PFSK-1 (cell line): ENCODE measurements around the gene SLC35D3.

Experiments
- POLR2AphosphoS5 ChIP-seq: IDR thresholded peaks from 2 replicates; pipeline ENCODE4 v1.6.1; 2012; ENCODE audit warnings: low read depth, mild to moderate bottlenecking, control low read depth, low read length, moderate library complexity
- REST ChIP-seq, 2 experiments: IDR thresholded peaks; 2 replicates each; pipeline versions ENCODE4 v1.6.1 to v1.8.0; 2011 to 2012; ENCODE audit warnings: low read depth in 2 of 2, low read length in 2 of 2, control low read depth in 1 of 2, inconsistent platforms in 1 of 2, mild to moderate bottlenecking in 1 of 2, moderate library complexity in 1 of 2; ENCODE audit not compliant: insufficient read depth in 1 of 2
- TAF1 ChIP-seq: IDR thresholded peaks from 2 replicates; pipeline ENCODE4 v1.6.1; 2012; ENCODE audit warnings: low read length, control low read depth, borderline replicate concordance; ENCODE audit not compliant: insufficient read depth

- no peak for TF ChIP-seq TAF1
- TF ChIP-seq POLR2AphosphoS5 = no peak
- no peak for TF ChIP-seq REST (IDR thresholded peaks at IDR 0.05; ENCODE audit: insufficient read depth in 1 of 2, low read depth in 2 of 2, low read length in 2 of 2)
Observed at GRCh38 chr6:136880748-136881460, 41.2 kb upstream of the SLC35D3 start.
